Measurements from ENCODE around the gene TNFSF13. TPM values are rescaled to one million over a fixed set of nuclear protein-coding genes. Genes with fewer than 3 reads are reported as not detected.

The TNFSF13 gene
- polyA plus RNA-seq, 2 of the 4 experiments (the other 2 are of a cell fraction) = 0.61 to 1.0 TPM

DNA sequence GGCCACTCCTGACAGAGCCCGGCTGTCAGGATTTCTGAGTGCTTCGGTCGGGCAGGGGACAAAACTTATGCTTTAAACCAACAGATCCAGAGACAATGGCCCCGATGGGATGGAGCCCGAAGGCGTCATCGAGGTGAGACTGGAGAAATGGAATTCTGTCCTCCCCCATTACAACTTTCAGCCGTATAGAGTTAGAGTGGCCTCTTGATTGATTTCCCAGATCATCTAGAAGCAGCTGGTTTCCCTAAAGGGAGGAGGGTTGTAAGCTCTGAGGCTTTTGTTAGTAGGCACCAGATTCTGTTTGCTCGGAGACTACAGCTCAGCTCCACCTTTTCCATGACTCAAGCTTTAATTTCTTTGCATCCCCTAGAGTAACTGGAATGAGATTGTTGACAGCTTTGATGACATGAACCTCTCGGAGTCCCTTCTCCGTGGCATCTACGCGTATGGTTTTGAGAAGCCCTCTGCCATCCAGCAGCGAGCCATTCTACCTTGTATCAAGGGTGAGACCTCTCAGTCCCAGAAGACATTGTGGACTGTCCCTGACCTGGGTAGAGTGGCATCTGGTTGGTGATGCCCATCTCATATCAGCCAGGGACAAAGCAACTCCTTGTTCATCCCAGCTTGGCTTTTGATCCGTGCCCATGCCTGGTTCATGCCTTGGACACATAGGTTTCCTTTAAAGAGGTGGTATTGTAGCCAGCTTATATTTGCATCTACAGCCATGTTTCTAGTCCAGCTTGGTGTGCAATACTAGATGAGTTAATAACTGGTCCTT is 15.8 kb downstream of the TNFSF13 start:
- H3K9me3 ChIP-seq = no peaks in the 10 kb centered on the region
- no peak for ATAC-seq
- no peak for FAIRE-seq
- ChIA-PET CTCF (interaction anchor here (1.0 to 4.6 kb wide), 8 partner anchors 9 to 529 kb away, joined by 3 to 30 read pairs (median 8); partner anchors contain the start of genes FXR2, MPDU1, SENP3 and SOX15), POLR2A (interaction anchor here (0.9 to 5.0 kb wide), 7 partner anchors 9 to 113 kb away, joined by 3 to 34 read pairs (median 6); partner anchors contain the start of genes MPDU1, POLR2A, SAT2 and SOX15)
- peaks cover 56% of the 10 kb centered on the region for H3K4me1 ChIP-seq
- H3K4me2 ChIP-seq = peak overlapping the region; percentile 90
- 21% methylated on average over 15 of the region's 15 CpGs for WGBS (ENCODE audit: missing lambda C conversion rate)
- H3K27ac ChIP-seq = peak overlapping the region; percentile 96 to 97
- 0 out of 2 replicates have a peak, but pooled peaks have one; percentile 7 for TF ChIP-seq RARB (CRISPR knock-in tag; IDR thresholded peaks at IDR 0.05)
- TF ChIP-seq, protein P1, sequence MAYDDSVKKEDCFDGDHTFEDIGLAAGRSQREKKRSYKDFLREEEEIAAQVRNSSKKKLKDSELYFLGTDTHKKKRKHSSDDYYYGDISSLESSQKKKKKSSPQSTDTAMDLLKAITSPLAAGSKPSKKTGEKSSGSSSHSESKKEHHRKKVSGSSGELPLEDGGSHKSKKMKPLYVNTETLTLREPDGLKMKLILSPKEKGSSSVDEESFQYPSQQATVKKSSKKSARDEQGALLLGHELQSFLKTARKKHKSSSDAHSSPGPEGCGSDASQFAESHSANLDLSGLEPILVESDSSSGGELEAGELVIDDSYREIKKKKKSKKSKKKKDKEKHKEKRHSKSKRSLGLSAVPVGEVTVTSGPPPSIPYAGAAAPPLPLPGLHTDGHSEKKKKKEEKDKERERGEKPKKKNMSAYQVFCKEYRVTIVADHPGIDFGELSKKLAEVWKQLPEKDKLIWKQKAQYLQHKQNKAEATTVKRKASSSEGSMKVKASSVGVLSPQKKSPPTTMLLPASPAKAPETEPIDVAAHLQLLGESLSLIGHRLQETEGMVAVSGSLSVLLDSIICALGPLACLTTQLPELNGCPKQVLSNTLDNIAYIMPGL (CRISPR knock-in tag; IDR thresholded peaks at IDR 0.05; ENCODE audit: borderline replicate concordance) = no peak
- TF ChIP-seq, protein P2, sequence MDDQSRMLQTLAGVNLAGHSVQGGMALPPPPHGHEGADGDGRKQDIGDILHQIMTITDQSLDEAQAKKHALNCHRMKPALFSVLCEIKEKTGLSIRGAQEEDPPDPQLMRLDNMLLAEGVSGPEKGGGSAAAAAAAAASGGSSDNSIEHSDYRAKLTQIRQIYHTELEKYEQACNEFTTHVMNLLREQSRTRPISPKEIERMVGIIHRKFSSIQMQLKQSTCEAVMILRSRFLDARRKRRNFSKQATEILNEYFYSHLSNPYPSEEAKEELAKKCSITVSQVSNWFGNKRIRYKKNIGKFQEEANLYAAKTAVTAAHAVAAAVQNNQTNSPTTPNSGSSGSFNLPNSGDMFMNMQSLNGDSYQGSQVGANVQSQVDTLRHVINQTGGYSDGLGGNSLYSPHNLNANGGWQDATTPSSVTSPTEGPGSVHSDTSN (IDR thresholded peaks at IDR 0.05) = peak; percentile 22
- 0 out of 2 replicates have a peak, but pooled peaks have one; percentile 9 for TF ChIP-seq TP53 (CRISPR knock-in tag; IDR thresholded peaks at IDR 0.05)
- no peak for TF ChIP-seq RFX5 (IDR thresholded peaks at IDR 0.05)
- no peak for DNase-seq (ENCODE audit: low read depth in 1 of 2, low spot score in 1 of 2)
- H3K4me3 ChIP-seq = peak overlapping the region; percentile 96

DNA sequence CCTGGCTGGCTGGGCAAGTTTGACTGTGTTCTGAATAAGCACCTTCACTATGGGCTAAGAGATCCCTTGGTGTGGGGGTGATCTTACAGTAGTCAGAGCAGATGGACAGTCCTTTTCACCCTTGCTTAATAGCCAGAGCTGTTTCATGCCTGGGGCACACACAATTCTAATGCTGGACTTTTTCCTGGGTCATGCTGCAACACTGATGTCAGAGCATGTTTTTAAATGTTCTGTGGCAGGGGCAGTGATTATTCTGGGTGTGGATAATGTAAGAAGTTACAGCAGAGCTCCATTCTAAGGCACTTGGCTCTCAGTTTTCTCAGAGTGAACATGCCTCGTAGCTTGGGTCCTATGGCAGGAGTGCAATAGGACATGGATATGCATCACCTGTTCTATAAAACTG is 16.9 kb downstream of the TNFSF13 start:
- TF ChIP-seq ZSCAN20 (CRISPR knock-in tag; IDR thresholded peaks at IDR 0.05) (no peak), POLR2AphosphoS2 (conservative IDR thresholded peaks at IDR 0.05; ENCODE audit: low read length) (peak; percentile 63; the same call in 1 of the 2 replicates)
- DNase-seq (ENCODE audit: low read depth in 1 of 2, low spot score in 1 of 2) = no peak
- 100% methylated on average over 1 of the region's 1 CpG for WGBS (ENCODE audit: missing lambda C conversion rate)
- Histone ChIP-seq H3K4me3 (peak overlapping the region; percentile 96), H3K4me2 (peak overlapping the region; percentile 90), H3K27ac (peak overlapping the region in 1 of 2 experiments; percentile 6; a peak in 3 of 6 replicates), H3K9me3 (no peaks in the 10 kb centered on the region), H3K4me1 (peaks cover 67% of the 10 kb centered on the region)
- FAIRE-seq = no peak
- POLR2A ChIA-PET = interaction anchor here (0.9 to 5.0 kb wide), 4 partner anchors 8 to 112 kb away, joined by 3 to 34 read pairs (median 8); partner anchors contain the start of genes FXR2, MPDU1, SOX15 and TP53
- ATAC-seq = no peak
- CTCF ChIA-PET = interaction anchor here (0.5 to 6.3 kb wide), 11 partner anchors 8 to 191 kb away, joined by 3 to 38 read pairs (median 8); partner anchors contain the start of genes FXR2, MPDU1, SENP3 and SOX15

DNA sequence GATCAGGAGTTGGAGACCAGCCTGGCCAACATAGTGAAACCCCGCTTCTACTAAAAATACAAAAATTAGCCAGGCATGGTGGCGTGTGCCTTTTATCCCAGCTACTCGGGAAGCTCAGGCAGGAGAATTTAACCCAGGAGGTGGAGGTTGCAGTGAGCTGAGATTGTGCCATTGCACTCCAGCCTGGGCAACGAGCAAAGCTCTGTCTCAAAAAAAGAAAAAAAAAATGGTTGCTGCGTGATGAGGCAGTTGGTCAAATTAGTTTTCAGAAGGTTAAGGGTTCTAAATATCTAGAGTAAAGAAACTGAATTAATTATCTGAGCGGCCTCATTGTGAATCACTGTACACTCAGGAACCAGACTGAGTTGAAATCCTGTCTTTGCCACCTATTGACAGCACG is 17.4 kb downstream of the TNFSF13 start:
- POLR2A ChIA-PET = interaction anchor here (0.9 to 1.4 kb wide), 3 partner anchors 39 to 112 kb away, joined by 3 to 4 read pairs (median 3); partner anchors contain the start of genes FXR2 and TP53

More for the DNA sequence above, 17.4 kb downstream of the TNFSF13 start:
- TF ChIP-seq, protein P3, sequence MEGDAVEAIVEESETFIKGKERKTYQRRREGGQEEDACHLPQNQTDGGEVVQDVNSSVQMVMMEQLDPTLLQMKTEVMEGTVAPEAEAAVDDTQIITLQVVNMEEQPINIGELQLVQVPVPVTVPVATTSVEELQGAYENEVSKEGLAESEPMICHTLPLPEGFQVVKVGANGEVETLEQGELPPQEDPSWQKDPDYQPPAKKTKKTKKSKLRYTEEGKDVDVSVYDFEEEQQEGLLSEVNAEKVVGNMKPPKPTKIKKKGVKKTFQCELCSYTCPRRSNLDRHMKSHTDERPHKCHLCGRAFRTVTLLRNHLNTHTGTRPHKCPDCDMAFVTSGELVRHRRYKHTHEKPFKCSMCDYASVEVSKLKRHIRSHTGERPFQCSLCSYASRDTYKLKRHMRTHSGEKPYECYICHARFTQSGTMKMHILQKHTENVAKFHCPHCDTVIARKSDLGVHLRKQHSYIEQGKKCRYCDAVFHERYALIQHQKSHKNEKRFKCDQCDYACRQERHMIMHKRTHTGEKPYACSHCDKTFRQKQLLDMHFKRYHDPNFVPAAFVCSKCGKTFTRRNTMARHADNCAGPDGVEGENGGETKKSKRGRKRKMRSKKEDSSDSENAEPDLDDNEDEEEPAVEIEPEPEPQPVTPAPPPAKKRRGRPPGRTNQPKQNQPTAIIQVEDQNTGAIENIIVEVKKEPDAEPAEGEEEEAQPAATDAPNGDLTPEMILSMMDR (IDR thresholded peaks at IDR 0.05) = no peak
- TF ChIP-seq TP53 (CRISPR knock-in tag; IDR thresholded peaks at IDR 0.05) (peak; percentile 12; the same call in 1 of the 2 replicates), HOXA7 (CRISPR knock-in tag; IDR thresholded peaks at IDR 0.05) (peak; percentile 47; the same call in 1 of the 2 replicates), TFCP2L1 (CRISPR knock-in tag; IDR thresholded peaks at IDR 0.05) (peak; percentile 26; the same call in 1 of the 2 replicates), NFE2L2 (conservative IDR thresholded peaks at IDR 0.05; ENCODE audit: low read length) (no peak)
- TF ChIP-seq, protein P4, sequence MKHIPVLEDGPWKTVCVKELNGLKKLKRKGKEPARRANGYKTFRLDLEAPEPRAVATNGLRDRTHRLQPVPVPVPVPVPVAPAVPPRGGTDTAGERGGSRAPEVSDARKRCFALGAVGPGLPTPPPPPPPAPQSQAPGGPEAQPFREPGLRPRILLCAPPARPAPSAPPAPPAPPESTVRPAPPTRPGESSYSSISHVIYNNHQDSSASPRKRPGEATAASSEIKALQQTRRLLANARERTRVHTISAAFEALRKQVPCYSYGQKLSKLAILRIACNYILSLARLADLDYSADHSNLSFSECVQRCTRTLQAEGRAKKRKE (CRISPR knock-in tag; IDR thresholded peaks at IDR 0.05; ENCODE audit: low read depth) = 0 out of 2 replicates have a peak, but pooled peaks have one; percentile 50
- TF ChIP-seq, protein P5, sequence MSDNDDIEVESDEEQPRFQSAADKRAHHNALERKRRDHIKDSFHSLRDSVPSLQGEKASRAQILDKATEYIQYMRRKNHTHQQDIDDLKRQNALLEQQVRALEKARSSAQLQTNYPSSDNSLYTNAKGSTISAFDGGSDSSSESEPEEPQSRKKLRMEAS (IDR thresholded peaks at IDR 0.05) = no peak
- ATAC-seq = no peak
- H3K4me2 ChIP-seq = peak overlapping the region; percentile 90
- FAIRE-seq = no peak
- CTCF ChIA-PET = interaction anchor here (1.2 to 6.3 kb wide), 8 partner anchors 10 to 139 kb away, joined by 3 to 38 read pairs (median 8); partner anchors contain the start of genes FXR2, SENP3, SOX15 and TP53
- peak overlapping the region in 1 of 2 experiments; percentile 6; a peak in 2 of 6 replicates for H3K27ac ChIP-seq
- peak overlapping the region; percentile 96; the same call in 2 of the 3 replicates for H3K4me3 ChIP-seq
- WGBS (ENCODE audit: missing lambda C conversion rate) = 87% methylated on average over 7 of the region's 7 CpGs
- peaks cover 71% of the 10 kb centered on the region for H3K4me1 ChIP-seq
- H3K9me3 ChIP-seq = no peaks in the 10 kb centered on the region
- DNase-seq (ENCODE audit: low read depth in 1 of 2, low spot score in 1 of 2) = no peak
